A673 (cell line): ENCODE results near the gene CD164L2. TPM values are rescaled to one million over a fixed set of nuclear protein-coding genes. Genes with fewer than 3 reads are reported as not detected.

Experiments
- BruUV-seq: library from RNA; stranded (reverse); fragments of 400-500 nt; replicated peaks from 2 replicates; lab custom pipeline; 2021; lab: Mats Ljungman, UMichigan
- CTCF ChIA-PET: fragments of 300-600 bp; sonication (Branson Sonifier 250); formaldehyde crosslinking; loops from one replicate; lab custom pipeline; 2022; ENCODE audit warnings: antibody characterized with exemption; lab: Charles Lee
- POLR2A ChIA-PET: fragments of 300-600 bp; sonication (Branson Sonifier 250); formaldehyde crosslinking; loops from one replicate; lab custom pipeline; 2022; ENCODE audit warnings: antibody characterized with exemption; ENCODE audit not compliant: low non-redundant PET; lab: Charles Lee
- DNase-seq: peaks from one replicate; pipeline ENCODE4 v3.0.0-alpha.2; 2015; ENCODE audit warnings: low spot score
- H3K27ac ChIP-seq: fragments of 200-600 bp; sonication (generic); 2 replicates; pipeline ENCODE4 v1.5.1; 2016; ENCODE audit warnings: mixed run types, low read depth, mild to moderate bottlenecking, mixed read lengths, antibody characterized with exemption, low read length; ENCODE audit not compliant: poor library complexity, severe bottlenecking
- H3K27me3 ChIP-seq: fragments of 200-600 bp; sonication (generic); replicated peaks from 2 replicates; pipeline ENCODE4 v1.6.1; 2017; ENCODE audit warnings: mixed run types, low read depth, mild to moderate bottlenecking, mixed read lengths, antibody characterized with exemption, low read length; ENCODE audit not compliant: insufficient read depth, poor library complexity
- H3K36me3 ChIP-seq: fragments of 200-600 bp; sonication (generic); 2 replicates; pipeline ENCODE4 v1.6.1; 2016; ENCODE audit warnings: mixed run types, mild to moderate bottlenecking, mixed read lengths, antibody characterized with exemption, low read length; ENCODE audit not compliant: insufficient read depth, poor library complexity, severe bottlenecking
- H3K4me1 ChIP-seq: fragments of 200-600 bp; sonication (generic); 2 replicates; pipeline ENCODE4 v1.6.1; 2017; ENCODE audit warnings: mixed run types, mild to moderate bottlenecking, mixed read lengths, antibody characterized with exemption, low read length; ENCODE audit not compliant: insufficient read depth, poor library complexity, severe bottlenecking
- H3K4me3 ChIP-seq: fragments of 200-600 bp; sonication (generic); 2 replicates; pipeline ENCODE4 v1.5.1; 2016; ENCODE audit warnings: low read depth, mixed run types, mild to moderate bottlenecking, mixed read lengths, low read length; ENCODE audit not compliant: poor library complexity, severe bottlenecking
- H3K9me3 ChIP-seq: fragments of 200-600 bp; sonication (generic); 2 replicates; pipeline ENCODE4 v1.6.1; 2016; ENCODE audit warnings: mixed run types, low read depth, mild to moderate bottlenecking, mixed read lengths, antibody characterized with exemption, low read length; ENCODE audit not compliant: poor library complexity, severe bottlenecking
- CTCF ChIP-seq: fragments of 300-800, 200-600 bp; sonication (generic); conservative IDR thresholded peaks from 2 replicates; pipeline ENCODE4 v1.5.1; 2017; ENCODE audit warnings: low read depth, mild to moderate bottlenecking, antibody characterized with exemption, low read length, moderate library complexity, mixed read lengths
- EZH2 ChIP-seq: fragments of 200-600 bp; sonication (generic); IDR thresholded peaks from 2 replicates; pipeline ENCODE4 v1.6.1; 2017; ENCODE audit warnings: borderline replicate concordance, low read depth, mild to moderate bottlenecking, mixed read lengths, antibody characterized with exemption, low read length; ENCODE audit not compliant: poor library complexity, severe bottlenecking
- intact Hi-C: fragments of 100-400 bp; cut with micrococcal nuclease; formaldehyde crosslinking; loops from one replicate; pipeline ENCODE4 v1.10.0; 2022; ENCODE audit not compliant: unreplicated experiment
- total RNA-seq: library from RNA; stranded (reverse); gene quantifications from 2 replicates; pipeline ENCODE4 v1.2.3, GENCODE V29; 2021

Gene CD164L2
- total RNA-seq, 1 experiment from 2014 or later = not detected

GRCh38 chr1:27381969-27382762, 967 bp downstream of the CD164L2 start:
- H3K27me3 ChIP-seq = no peaks in the 10 kb centered on the region
- intact Hi-C loops = no loop called here
- H3K27ac ChIP-seq = no peak overlapping the region
- no peak for DNase-seq
- H3K4me1 ChIP-seq = no peaks in the 10 kb centered on the region
- H3K4me3 ChIP-seq = no peak overlapping the region
- TF ChIP-seq EZH2 = no peak
- no peak for TF ChIP-seq CTCF
- H3K9me3 ChIP-seq = no peaks in the 10 kb centered on the region
- no TSS peak for BruUV-seq
- H3K36me3 ChIP-seq = no peaks in the 10 kb centered on the region
- POLR2A ChIA-PET = no interaction called here
- CTCF ChIA-PET = no interaction called here

- no peak for DNase-seq
- no peaks in the 10 kb centered on the region for H3K36me3 ChIP-seq
- H3K4me1 ChIP-seq = no peaks in the 10 kb centered on the region
- TF ChIP-seq EZH2 (no peak), CTCF (no peak)
- no TSS peak for BruUV-seq
- H3K27me3 ChIP-seq = no peaks in the 10 kb centered on the region
- intact Hi-C loops = no loop called here
- POLR2A ChIA-PET = no interaction called here
- no peaks in the 10 kb centered on the region for H3K9me3 ChIP-seq
- no peak overlapping the region for H3K4me3 ChIP-seq
- CTCF ChIA-PET = no interaction called here
- H3K27ac ChIP-seq = no peak overlapping the region
Measured at GRCh38 chr1:27380766-27381733, 2.1 kb downstream of the CD164L2 start.

- BruUV-seq = no TSS peak
- DNase-seq = no peak
- ChIA-PET CTCF (no interaction called here), POLR2A (no interaction called here)
- Histone ChIP-seq H3K36me3 (no peaks in the 10 kb centered on the region), H3K27me3 (no peaks in the 10 kb centered on the region), H3K9me3 (no peaks in the 10 kb centered on the region), H3K4me3 (no peak overlapping the region), H3K27ac (no peak overlapping the region), H3K4me1 (no peaks in the 10 kb centered on the region)
- intact Hi-C loops = no loop called here
- no peak for TF ChIP-seq CTCF
- no peak for TF ChIP-seq EZH2
Measured at GRCh38 chr1:27380224-27380623, 2.9 kb downstream of the CD164L2 start.
